GM19468 (cell line): ENCODE measurements around the gene CADM1.

Source experiments
- ATAC-seq: cut with Tn5 transposase; IDR thresholded peaks from one replicate; pipeline ENCODE4 v1.9.1; 2021; ENCODE audit warnings: mild to moderate bottlenecking, moderate library complexity, moderate number of reproducible peaks; ENCODE audit not compliant: unreplicated experiment; ENCODE audit errors: extremely low read depth

The CADM1 gene

GRCh38 chr11:115170133-115170815 is 333.9 kb downstream of the CADM1 start:
- ATAC-seq = no peak

DNA sequence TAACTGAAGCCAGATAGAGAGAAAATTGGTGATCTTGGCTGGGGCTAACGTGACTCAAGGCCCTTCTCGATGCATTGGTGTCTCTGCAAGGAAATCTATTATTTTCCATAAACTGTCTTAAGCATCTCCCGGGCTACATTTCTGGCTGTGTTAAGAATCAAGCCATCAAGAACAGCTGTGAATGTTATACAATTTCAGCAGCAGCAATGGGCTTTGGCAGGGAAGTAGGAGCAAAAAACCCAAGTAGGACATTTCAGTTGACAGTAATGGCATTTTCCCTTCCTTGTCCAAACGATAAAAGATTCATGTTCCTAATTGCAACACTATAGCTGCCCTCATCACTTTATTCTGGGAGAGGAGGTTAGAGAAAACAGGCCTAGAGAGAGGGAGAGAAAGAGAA is 335.0 kb downstream of the CADM1 start:
- no peak for ATAC-seq

- ATAC-seq = no peak
Observed at GRCh38 chr11:115168686-115169085, 335.5 kb downstream of the CADM1 start.

DNA sequence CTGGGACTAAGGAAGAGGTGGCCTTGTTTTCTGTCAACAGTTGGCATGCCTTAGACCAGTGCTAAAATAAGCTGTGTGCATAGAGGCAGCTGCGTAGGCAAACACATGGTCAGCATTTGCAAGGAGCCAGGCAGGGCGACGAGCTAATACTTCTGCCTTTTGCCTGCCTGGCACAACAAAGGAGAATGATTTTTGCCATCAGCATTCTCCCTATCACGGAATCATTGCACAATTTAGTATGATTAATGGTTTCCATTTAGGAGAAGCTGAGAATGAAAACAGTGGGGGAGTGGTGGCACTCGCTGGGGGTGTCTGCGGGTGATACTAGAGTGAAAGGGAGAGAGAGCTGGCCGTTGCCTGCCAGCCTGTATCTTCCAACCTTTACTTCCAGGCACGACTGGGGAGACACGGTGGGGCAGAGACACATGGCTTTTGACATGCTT is 336.0 kb downstream of the CADM1 start:
- ATAC-seq = no peak

DNA sequence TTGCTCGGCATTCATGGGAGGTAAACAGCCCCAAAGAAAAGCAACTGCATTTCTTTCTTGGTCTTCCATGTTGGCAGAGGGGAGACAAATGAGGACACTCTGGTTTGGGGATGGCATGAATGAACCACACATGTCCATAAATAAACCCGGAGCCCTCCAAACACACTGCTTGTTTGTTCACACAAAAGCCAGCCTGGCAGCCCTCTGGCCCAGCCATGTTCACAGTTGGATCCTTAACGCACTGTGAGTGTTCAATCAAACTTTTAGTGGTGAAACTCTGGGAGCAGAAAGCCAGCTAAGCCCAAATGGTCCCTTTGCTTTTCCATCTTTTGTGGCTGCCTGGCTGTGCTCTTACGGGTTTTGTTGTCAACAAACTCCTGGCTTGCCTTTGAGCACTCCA is 336.8 kb downstream of the CADM1 start:
- ATAC-seq = no peak

- no peak for ATAC-seq
Observed at GRCh38 chr11:115166820-115167219, 337.4 kb downstream of the CADM1 start.

DNA sequence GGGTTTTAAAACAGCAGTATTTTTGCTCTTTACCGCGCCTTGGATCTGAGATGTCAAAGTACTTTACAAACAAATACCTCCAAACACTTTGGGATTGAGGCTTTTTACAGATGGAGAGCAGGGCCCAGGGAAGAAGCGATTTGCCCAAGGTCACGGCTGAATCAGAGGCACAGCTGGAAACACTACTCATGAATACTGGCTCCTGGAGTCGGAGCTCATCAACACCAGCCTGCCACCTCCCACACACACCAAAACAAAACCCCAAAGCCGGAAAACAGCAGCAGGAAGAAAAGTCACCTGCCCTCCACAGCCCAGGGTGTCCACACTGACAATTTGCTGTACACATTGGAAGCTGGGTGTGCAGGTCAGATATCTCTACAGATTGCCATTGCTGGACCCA is 339.4 kb downstream of the CADM1 start:
- no peak for ATAC-seq

DNA sequence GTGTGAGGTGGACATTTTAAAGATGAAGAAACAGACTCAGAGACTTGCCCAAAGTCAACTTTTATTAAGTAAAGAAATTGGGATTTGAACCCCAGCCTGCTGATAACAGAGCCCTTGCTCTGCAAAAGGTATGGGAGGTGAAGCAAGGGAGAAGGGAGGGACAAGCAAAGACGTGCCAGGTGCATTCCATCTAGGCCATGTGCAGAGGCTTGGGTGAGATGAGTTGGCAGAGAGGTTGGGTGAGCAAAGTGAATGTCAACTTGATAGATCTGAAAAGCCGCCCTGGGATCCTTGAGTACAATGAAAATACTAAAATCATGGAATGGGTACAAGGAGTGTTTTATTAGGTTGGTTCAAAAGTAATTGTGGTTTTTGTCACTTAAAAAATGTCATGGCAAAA is 341.3 kb downstream of the CADM1 start:
- no peak for ATAC-seq

- ATAC-seq = no peak
Observed at GRCh38 chr11:115161876-115162275, 342.3 kb downstream of the CADM1 start.

- no peak for ATAC-seq
Observed at GRCh38 chr11:115159207-115159606, 345.0 kb downstream of the CADM1 start.

DNA sequence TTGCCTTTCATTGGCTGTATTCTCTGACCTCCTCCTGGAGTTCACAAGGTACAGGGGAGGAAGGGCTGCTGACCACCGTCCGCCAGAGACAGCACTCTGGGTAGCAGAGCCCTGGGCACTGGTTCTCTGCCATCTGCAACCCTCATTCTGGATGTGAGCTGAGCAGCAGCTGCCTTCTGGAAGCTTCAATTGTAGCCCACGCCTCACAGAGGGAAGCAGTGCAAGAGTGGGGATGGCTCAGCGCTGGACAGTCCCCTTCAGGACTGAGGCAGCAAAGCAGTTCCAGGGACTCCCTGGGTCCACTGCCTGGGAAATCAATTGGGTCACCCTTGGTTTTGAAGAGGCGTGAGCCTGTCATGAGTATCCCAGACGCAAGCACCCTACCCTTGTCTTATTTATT is 346.2 kb downstream of the CADM1 start:
- ATAC-seq = no peak

DNA sequence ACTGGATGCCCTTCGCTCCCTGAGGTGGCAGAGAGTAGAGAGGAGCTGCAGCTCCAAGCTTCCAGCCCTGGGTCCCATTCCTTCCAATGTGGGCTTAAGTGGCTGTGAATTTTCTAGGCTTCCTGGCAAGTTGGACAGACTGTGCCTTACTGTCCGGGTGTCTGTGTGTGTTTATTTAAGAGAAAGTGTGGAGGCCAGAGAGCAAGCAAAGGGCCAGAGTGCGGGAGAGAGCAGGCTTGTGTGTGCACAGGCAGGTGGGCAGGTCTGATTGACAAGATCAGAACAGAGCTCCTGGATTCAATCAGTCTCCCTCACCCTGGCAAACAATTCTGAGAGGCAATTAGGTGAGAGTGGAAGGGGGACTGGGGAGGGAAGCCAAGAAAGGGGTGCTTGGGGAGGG is 347.0 kb downstream of the CADM1 start:
- ATAC-seq = no peak

DNA sequence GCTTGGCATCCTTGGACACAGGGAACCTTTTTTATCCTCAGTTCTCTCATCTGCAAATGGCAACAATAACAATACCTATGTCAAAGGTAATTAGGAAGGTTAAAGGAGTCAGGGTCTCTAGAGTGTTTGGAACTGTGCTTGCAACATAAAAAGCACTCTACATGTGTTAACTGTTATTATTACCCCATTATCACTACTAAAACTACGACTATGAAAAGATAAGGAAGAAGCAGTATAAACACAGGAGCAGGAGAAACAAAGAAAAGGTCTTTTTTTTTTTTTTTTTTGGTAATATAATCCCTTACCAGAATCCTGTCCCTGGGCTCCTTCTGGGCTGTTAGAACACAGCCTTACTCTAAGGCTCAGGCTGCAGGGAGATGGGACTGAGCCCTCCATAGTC is 348.2 kb downstream of the CADM1 start:
- ATAC-seq = no peak

DNA sequence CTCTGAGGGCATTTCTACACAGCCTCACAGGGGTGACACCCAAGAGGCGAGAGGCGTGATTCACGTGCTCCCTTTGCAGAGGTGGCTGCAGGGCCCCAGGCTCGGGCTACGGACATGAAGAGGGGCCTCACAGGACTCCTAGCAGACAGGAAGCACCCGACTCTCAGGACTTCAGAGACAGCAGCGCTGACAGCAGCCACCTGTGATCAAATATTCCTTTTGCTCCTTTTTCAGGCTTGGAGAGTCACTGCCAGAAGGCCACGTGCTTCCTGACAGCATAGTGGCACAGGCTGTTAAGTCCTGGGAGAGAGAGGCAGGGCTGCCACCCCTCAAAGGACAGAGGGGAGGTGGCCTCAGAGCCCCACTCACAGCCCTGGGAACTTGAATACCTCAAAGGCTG is 348.9 kb downstream of the CADM1 start:
- ATAC-seq = no peak

DNA sequence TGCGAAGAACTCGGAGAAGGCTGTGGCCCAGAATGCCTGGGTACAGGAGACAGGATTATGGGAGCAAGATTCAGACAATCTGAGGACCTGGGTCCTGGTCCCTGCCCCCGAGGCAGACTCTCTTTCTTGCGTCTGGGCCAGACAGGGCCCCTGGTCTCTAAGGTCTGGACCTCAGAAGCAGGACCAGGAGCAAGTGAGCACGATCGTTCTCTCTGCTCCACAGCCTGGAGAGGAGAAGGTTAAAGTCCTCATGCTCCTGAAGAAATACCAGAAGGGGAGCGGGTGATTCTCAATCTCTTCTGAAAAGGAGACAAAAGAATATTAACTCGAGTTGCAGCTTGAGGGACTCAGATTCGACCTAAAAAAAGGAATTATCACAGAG is 349.9 kb downstream of the CADM1 start:
- no peak for ATAC-seq

DNA sequence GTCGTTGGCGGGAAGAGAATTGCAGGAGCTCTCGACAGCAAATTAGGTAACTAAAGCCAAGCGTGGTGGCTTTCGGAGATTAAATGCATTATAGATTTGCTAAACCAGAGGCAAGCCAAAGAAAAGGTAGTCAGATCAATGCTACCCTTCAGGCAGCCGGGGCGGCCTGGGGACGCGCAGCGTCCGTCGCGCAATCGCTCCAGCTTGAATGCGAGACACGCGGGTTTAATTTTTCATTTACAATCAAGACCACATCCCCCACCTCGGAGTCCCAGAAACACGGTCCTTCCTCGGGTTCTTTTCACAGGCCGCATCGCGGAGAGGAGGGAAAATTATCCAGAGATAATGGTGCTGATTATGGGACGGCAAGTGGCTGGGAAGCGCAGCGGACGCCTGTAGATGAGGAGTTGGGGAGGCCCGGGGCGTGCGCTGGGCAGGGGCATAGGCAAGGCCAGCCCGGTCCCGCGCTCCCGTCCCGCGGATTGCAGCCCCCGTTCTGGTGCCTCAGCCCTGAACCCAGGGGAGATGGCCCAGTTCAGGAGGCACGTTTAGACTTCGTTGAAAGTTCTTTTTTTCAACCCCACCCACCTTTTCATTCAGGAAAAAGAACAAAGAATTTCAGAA is 350.4 kb downstream of the CADM1 start:
- no peak for ATAC-seq

DNA sequence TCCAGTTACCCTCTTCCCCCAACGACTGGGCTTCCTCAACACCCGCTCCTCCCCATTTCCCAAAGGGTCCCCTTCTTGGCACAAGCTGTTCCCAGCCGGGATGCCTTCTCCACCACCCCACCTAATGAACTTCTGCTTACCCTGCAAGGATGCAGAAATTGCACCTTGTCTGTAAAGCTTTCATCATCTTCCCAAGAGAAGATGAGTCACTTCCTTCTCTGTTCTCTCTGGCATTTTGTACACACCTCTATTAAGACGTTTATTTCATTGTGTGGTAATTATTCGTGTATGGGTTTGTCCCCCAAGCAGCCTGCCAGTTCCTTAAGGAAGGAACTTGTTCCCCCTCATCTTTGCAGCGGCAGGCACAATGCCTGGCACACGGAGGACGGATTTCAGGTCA is 351.1 kb downstream of the CADM1 start:
- ATAC-seq = no peak

DNA sequence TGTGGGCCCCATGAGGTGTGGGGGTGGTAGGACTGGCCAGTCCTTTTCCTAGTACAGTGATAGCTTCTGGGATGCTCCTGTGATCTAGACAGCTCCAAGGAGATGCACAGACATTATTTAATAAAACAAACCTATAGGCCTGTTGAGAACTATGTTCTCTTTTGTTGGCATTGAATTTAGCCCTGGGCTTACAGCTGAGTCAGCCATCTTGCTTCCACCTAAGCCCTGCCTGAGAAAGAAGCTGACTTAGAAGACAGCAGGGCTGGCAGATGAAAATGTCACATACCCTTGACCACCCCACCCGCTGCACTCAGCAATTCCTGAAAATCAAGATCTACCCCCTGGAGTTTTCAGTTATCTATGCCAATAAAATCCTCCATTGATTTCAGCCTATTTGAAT is 353.2 kb downstream of the CADM1 start:
- no peak for ATAC-seq

GRCh38 chr11:115148691-115149090 is 355.5 kb downstream of the CADM1 start:
- ATAC-seq = no peak

GRCh38 chr11:115148101-115148500 is 356.1 kb downstream of the CADM1 start:
- ATAC-seq = no peak

GRCh38 chr11:115147243-115147807 is 356.9 kb downstream of the CADM1 start:
- no peak for ATAC-seq

DNA sequence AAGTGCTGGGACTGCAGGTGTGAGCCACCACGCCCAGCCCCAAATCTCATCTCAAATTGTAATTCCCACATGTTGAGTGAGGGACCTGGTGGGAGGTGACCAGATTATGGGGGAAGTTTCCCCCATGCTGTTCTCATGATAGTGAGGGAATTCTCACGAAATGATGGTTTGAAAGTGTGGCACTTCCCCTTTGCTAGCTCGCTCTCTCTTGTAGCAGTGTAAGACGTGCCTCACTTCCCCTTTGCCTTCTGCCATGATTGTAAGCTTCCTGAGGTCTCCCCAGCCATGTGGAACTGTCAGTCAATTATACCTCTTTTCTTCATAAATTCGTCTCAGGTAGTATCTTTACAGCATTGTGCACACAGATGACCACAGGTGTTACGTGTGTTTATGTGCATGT is 357.8 kb downstream of the CADM1 start:
- no peak for ATAC-seq
